ENCODE results near the gene FFAR2. TPM values are rescaled to one million over a fixed set of nuclear protein-coding genes. Genes with fewer than 3 reads are reported as not detected.
"Not testable (repeated sequence)": the region's sequence is repeated elsewhere in the genome, so short reads cannot be mapped to it uniquely, and the experiment has no call there.

Gene FFAR2
- total RNA-seq = not detected in 2 replicates

DNA sequence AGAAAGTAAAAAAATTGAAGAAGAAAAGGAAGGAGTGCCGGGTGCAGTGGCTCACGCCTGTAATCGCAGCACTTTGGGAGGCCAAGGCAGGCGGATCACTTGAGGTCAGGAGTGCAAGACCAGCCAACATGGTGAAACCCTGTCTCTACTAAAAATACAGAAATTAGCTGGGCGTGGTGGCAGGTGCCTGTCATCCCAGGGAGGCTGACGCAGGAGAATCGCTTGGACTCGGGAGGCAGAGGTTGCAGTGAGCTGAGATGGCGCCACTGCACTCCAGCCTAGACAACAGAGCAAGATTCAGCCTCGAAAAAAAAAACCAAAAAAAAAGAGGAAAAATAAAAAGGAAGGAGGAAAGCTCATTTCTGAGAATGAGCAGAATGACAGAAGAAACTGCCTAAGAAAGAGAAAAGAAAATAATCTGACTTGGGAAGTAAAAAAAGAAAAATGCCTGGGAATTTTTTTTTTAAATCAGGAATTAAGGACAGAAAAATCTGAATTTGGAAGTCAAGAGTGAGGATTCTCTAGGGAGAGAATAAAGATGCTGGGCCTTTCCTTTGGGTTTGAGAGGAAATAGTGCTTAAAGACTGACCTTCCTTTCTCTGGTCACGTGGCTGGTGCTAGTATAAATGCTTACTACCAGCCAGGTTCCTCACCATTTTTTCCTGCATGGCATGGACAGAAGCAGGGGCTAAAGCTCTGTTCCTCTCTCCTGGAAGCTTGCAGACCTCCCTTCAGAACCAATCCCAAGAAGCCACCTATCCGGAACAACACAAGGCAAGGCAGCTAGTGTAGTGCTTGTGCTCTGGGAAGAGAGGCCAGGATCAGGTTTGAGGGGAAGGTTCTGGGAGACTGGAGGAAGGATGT, at the start of gene FFAR2:
Gene FFAR2, plus strand, starts transcription at position 652 of the 864 bp plus-strand sequence. CDS start 1,458 bp downstream, outside the sequence.
- intact Hi-C loops (cut with micrococcal nuclease) = no loop called here

DNA sequence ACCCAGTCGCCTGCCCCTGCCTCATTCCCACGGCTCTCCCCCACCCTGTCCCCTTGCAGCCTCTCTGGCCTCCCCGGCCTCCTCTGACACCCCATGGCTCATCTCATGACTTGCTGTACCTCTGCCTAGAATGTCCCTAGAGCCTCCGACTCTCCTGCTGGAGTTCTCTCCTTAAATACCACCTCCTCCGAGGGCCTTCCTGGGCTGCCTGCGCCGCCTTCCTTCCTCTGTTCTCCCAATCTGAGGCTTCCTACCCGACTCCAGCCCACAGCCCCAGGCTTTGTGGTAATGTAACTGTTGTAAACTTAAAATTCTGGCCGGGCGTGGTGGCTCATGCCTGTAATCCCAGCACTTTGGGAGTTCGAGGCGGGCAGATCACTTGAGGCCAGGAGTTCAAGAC, 49.5 kb upstream of the FFAR2 start:
- intact Hi-C loops (cut with micrococcal nuclease) = no loop called here

DNA sequence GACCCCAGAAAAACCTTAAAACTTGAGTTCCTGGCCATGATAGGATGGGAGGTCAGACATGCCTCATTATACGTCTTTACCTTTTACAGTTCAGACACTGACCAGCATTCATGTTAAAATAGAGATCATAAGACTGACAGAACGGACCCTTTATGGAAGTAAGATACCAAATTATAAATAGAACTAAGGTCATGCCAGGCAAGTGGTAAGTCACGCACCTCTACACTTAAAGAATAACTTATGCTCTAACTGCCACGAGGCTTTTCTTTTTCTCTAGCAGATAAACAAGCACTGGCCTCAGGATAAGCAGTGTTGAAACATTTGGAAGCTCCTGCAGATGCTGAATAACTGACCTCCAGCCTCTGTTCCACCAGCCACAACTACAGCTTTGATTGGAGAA, 48.8 kb upstream of the FFAR2 start:
- intact Hi-C loops (cut with micrococcal nuclease) = no loop called here

DNA sequence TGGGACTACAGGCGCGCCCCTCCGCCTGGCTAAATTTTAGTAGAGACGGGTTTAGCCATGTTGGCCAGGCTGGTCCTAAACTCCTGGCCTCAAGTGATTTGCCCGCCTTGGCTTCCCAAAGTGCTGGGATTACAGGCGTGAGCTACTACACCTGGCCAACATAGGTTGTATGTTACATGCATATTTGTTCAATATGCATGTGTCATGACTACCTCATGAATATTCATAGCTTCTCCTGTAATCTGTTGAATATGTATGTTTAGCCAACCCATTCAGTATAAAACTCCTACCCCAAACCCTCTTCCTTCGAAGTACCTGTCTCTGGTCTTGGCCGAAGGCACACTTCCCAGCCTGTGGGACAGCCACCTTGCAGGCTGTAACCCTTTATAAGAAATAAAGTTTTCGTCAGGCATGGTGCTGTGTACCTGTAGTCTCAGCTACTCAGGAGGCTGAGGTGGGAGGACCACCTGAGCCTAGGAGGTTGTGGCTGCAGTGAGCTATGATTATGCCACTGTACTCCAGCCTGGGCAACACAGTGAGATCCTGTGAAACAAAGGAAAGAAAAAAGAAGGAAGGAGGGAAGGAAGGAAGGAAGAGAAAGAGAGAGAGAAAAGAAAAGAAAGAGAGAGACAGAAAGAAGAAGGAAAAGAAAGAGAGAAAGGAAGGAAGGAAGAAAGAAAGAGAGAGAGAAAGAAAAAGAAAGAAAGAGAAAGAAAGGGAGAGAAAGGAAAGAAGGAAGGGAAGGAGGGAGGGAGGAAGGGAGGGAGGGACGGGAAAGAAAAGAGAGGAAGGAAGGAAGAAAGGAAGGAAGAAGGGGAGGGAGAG, 47.9 kb upstream of the FFAR2 start:
- intact Hi-C loops (cut with micrococcal nuclease) = no loop called here

DNA sequence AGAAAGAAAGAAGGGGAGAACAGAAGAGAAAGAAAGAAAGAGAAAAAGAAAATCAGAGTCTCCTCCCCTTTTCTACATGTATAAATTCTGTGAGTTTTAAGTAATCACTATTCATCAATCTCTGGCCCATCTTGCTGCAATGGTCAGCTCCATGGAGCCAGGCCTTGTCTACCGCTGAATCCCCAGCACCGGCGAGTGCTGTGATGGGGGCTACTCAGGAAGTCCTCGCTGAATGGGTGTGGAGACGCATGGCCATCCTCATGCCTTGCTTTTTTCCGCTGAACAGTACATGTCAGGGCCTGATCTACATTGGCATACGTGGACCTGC, 47.3 kb upstream of the FFAR2 start:
- intact Hi-C loops (cut with micrococcal nuclease) = no loop called here

DNA sequence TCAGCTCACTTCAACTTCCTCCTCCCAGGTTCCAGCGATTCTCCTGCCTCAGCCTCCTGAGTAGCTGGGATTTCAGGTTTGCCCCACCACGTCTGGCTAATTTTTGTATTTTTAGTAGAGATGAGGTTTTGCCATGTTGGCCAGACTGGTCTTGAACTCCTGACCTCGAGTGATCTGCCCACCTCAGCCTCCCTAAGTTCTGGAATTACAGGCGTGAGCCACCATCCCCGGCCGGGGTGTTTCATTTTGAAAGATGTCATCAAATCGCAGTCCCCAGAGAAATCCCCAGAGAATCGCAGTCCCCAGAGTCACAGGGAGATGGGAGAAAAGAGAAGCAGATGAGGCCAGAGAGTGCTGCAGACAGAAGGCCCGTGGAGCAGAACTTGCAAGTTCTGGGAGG, 46.6 kb upstream of the FFAR2 start:
- intact Hi-C loops (cut with micrococcal nuclease) = not testable (repeated sequence)

GRCh38 chr19:35403116-35403760, 44.8 kb upstream of the FFAR2 start:
- intact Hi-C loops (cut with micrococcal nuclease) = no loop called here

DNA sequence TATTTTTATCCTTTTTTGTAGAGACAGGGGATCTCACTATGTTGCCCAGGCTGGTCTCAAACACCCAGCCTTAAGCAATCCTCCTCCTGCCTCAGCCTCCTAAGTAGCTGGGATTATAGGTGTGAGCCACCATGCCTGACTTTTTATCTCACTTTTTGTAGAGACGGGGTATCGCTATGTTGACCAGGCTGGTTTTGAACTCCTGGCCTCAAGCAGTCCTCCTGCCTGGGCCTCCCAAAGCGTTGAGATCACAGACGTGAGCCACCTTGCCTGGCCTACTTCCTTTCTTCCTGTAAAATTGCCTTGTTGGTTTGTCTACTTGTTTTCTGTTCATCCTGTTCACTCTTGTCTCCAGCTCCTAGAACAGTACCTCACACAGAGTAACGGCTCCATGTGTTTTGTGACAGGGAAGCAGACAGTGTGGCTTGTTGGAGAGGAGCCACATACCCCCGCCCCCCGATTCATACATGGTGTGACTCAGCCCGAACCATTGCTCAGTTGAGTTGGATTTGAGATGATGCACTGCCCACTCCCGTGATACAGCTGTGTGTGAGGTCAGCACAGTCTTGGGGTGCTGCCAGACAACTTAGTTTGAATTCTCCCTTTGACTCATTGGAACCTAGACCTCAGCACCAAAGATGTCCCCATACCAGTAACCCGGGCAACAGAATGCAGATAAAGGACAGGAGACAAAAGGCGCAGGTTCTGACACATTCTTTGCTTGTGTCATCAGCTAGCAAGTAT, 43.0 kb upstream of the FFAR2 start:
- intact Hi-C loops (cut with micrococcal nuclease) = no loop called here

- intact Hi-C loops (cut with micrococcal nuclease) = no loop called here
Observed at GRCh38 chr19:35407619-35408018, 40.4 kb upstream of the FFAR2 start.

GRCh38 chr19:35408284-35409171, 39.5 kb upstream of the FFAR2 start:
- intact Hi-C loops (cut with micrococcal nuclease) = no loop called here

- intact Hi-C loops (cut with micrococcal nuclease) = no loop called here
Observed at GRCh38 chr19:35409191-35409590, 38.9 kb upstream of the FFAR2 start.

GRCh38 chr19:35410487-35410886, 37.6 kb upstream of the FFAR2 start:
- intact Hi-C loops (cut with micrococcal nuclease) = no loop called here

DNA sequence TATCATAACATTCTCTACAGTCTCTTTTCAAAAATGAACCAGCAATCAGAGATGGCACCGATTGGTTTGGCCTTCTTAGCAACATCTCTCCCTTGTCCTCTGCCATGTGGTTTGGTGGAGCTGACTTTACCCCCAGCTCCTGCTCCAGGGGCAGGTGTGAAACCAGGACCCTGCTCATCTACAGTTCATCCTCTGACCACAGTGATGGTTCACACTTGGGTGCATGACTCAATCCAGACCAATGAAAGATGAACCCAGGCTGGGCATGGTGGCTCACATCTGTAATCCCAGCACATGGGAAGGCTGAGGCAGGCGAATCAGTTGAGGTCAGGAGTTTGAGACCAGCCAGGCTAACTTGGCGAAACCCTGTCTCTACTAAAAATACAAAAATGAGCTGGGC, 33.6 kb upstream of the FFAR2 start:
- intact Hi-C loops (cut with micrococcal nuclease) = no loop called here

GRCh38 chr19:35416331-35416730, 31.7 kb upstream of the FFAR2 start:
- intact Hi-C loops (cut with micrococcal nuclease) = no loop called here

- intact Hi-C loops (cut with micrococcal nuclease) = no loop called here
Observed at GRCh38 chr19:35417278-35417677, 30.8 kb upstream of the FFAR2 start.

GRCh38 chr19:35417713-35418534, 30.1 kb upstream of the FFAR2 start:
- intact Hi-C loops (cut with micrococcal nuclease) = no loop called here

DNA sequence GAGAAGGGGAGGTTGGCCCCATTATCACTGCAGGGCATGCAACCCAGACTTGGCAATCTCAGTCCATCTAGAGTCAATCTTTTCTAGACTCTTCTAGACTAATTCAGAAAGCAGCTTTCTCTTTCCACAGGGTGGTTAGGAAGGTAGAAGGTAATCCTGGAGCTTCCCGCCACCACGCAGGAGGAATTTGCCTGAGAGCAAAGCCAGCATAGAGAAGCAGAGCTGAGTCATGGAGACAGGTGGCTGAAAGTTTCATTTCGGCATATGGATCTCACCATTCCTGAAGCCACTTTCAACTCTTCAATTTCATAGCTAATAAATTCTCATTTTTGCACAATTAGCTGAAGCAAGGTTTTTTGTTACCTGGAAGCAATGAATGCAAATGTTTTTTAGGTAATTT, 29.0 kb upstream of the FFAR2 start:
- intact Hi-C loops (cut with micrococcal nuclease) = no loop called here

GRCh38 chr19:35419805-35420204, 28.3 kb upstream of the FFAR2 start:
- intact Hi-C loops (cut with micrococcal nuclease) = no loop called here

DNA sequence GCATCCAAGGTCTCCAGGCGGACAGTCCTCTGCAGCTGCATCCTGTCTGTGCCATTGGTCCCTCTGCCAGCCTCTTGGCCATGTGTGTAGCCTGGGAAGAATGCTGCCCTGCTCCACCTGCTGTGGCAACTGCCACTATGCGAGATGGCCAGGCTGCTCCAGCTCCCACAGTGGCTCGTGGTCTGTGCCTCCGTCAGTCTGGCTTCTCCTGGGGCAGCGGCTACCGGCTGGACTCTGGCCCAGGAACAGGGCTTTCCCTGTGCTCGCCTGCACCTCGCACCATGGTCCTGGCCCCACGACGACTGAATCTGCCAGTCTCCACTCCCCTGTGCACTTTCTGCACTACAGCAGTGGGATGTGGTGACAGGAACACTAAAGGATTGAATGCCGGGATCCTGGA, 26.7 kb upstream of the FFAR2 start:
- intact Hi-C loops (cut with micrococcal nuclease) = no loop called here
